Measurements from ENCODE around the gene FEM1A. TPM values are rescaled to one million over a fixed set of nuclear protein-coding genes. Genes with fewer than 3 reads are reported as not detected.

Gene FEM1A
- total RNA-seq, 1 experiment from 2014 or later: 17.7 TPM

DNA sequence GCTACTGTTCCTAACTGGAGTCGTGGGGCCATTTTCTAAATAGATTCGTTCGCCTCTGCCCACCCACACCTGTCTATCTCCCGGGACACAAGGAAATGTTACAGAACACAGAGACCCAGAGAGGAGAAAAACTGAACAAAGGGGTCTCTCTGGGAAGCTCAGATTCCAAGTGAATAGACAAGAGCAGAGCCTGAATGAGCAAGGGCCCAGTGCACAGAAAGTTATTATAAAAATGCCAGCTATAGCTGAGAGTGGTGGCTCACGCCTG is 27.2 kb upstream of the FEM1A start:
- intact Hi-C loops (cut with micrococcal nuclease): no loop called here
- H3K27ac ChIP-seq (ENCODE audit: low read depth, low read length): no peak overlapping the region
- no peak overlapping the region for H3K4me3 ChIP-seq (replicated peaks in 1 of 2; ENCODE audit: low read depth in 1 of 2, low read length in 2 of 2)
- no peak overlapping the region for H2AFZ ChIP-seq (ENCODE audit: low read depth, low read length, poor library complexity, severe bottlenecking)
- H3K27me3 ChIP-seq (ENCODE audit: insufficient read depth, low read length): no peaks in the 10 kb centered on the region
- TF ChIP-seq ZNF274 (IDR thresholded peaks at IDR 0.05; ENCODE audit: low read depth, low read length): no peak
- TF ChIP-seq POLR2A (IDR thresholded peaks at IDR 0.05; ENCODE audit: borderline replicate concordance, extremely low read depth, insufficient read depth, insufficient read length): no peak
- TF ChIP-seq TCF7L2 (IDR thresholded peaks at IDR 0.05; ENCODE audit: borderline replicate concordance, extremely low read depth, insufficient read depth, insufficient read length): no peak
- TF ChIP-seq RAD21 (IDR thresholded peaks at IDR 0.05; ENCODE audit: low read depth): no peak
- no peak for TF ChIP-seq ZFX (IDR thresholded peaks at IDR 0.05)
- TF ChIP-seq, protein P1, sequence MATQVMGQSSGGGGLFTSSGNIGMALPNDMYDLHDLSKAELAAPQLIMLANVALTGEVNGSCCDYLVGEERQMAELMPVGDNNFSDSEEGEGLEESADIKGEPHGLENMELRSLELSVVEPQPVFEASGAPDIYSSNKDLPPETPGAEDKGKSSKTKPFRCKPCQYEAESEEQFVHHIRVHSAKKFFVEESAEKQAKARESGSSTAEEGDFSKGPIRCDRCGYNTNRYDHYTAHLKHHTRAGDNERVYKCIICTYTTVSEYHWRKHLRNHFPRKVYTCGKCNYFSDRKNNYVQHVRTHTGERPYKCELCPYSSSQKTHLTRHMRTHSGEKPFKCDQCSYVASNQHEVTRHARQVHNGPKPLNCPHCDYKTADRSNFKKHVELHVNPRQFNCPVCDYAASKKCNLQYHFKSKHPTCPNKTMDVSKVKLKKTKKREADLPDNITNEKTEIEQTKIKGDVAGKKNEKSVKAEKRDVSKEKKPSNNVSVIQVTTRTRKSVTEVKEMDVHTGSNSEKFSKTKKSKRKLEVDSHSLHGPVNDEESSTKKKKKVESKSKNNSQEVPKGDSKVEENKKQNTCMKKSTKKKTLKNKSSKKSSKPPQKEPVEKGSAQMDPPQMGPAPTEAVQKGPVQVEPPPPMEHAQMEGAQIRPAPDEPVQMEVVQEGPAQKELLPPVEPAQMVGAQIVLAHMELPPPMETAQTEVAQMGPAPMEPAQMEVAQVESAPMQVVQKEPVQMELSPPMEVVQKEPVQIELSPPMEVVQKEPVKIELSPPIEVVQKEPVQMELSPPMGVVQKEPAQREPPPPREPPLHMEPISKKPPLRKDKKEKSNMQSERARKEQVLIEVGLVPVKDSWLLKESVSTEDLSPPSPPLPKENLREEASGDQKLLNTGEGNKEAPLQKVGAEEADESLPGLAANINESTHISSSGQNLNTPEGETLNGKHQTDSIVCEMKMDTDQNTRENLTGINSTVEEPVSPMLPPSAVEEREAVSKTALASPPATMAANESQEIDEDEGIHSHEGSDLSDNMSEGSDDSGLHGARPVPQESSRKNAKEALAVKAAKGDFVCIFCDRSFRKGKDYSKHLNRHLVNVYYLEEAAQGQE (IDR thresholded peaks at IDR 0.05; ENCODE audit: low read depth): no peak
- no peak for TF ChIP-seq CBX3 (IDR thresholded peaks at IDR 0.05; ENCODE audit: low read depth)
- no peak for TF ChIP-seq SP1 (IDR thresholded peaks at IDR 0.05; ENCODE audit: low read depth)
- no peak for TF ChIP-seq EGR1 (IDR thresholded peaks at IDR 0.05; ENCODE audit: low read depth)
- TF ChIP-seq EZH2 (IDR thresholded peaks at IDR 0.05): no peak
- TF ChIP-seq POLR2AphosphoS5 (IDR thresholded peaks at IDR 0.05; ENCODE audit: low read depth, low read length): no peak
- no peak for TF ChIP-seq ELF1 (IDR thresholded peaks at IDR 0.05; ENCODE audit: borderline replicate concordance, low read depth)
- no peak for TF ChIP-seq MAX (IDR thresholded peaks at IDR 0.05)
- no peak for TF ChIP-seq YY1 (IDR thresholded peaks at IDR 0.05; ENCODE audit: extremely low read depth, insufficient replicate concordance, low read depth, low read length)
- H3K79me2 ChIP-seq (ENCODE audit: insufficient read depth, low read length): no peaks in the 10 kb centered on the region
- ChIA-PET POLR2A (no interaction called here), RAD21 (ENCODE audit: low non-redundant PET in 1 of 2, low total read pairs in 2 of 2, uncharacterized antibody in 2 of 2, unreplicated experiment in 2 of 2) (no interaction called here), CTCF (no interaction called here)
- no peak for ATAC-seq
- no peaks in the 10 kb centered on the region for H3K9me2 ChIP-seq (ENCODE audit: insufficient read depth)
- DNase-seq (ENCODE audit: low read depth, low spot score): no peak
- H3K4me1 ChIP-seq (ENCODE audit: control insufficient read depth in 1 of 2, insufficient read depth in 2 of 2, low read length in 2 of 2): peaks cover 5 to 12% of the 10 kb centered on the region in 2 experiments
- no peak overlapping the region for H3K9ac ChIP-seq (ENCODE audit: low read length)
- H3K4me2 ChIP-seq (ENCODE audit: low read length): no peak overlapping the region
- no peaks in the 10 kb centered on the region for H3K36me3 ChIP-seq (ENCODE audit: control insufficient read depth in 1 of 2, insufficient read depth in 2 of 2, low read length in 2 of 2)
- BruUV-seq (replicated peaks): no TSS peak
- no peaks in the 10 kb centered on the region for H4K20me1 ChIP-seq (ENCODE audit: insufficient read depth)
- no peaks in the 10 kb centered on the region for H3K9me3 ChIP-seq (ENCODE audit: control insufficient read depth in 1 of 2, insufficient read depth in 1 of 2, low read depth in 1 of 2, low read length in 2 of 2)
